Stimulated activated memory B cell treated with anti-CD40 and anti-IgM and Interleukin-4, amounts not matched to agents 10 μg/mL and 1 μg/mL and 100 μg/mL, for 72 hours (primary cell): Measurements from ENCODE around the gene HDAC4.

Experiments used
- ATAC-seq: fragments of 150-1000 bp; cut with Tn5 transposase; 2 replicates; pipeline ENCODE4 v1.10.0; 2021
- H3K27ac Mint-ChIP-seq: one replicate; pipeline ENCODE4 v1.8.0; 2022; ENCODE audit warnings: mild to moderate bottlenecking, mixed read lengths
- H3K27me3 Mint-ChIP-seq: one replicate; pipeline ENCODE4 v1.8.0; 2022; ENCODE audit warnings: mixed read lengths
- H3K36me3 Mint-ChIP-seq: one replicate; pipeline ENCODE4 v1.8.0; 2022; ENCODE audit warnings: mixed read lengths
- H3K4me1 Mint-ChIP-seq: one replicate; pipeline ENCODE4 v1.8.0; 2022; ENCODE audit warnings: mixed read lengths
- H3K4me3 Mint-ChIP-seq: one replicate; pipeline ENCODE4 v1.8.0; 2022; ENCODE audit warnings: mild to moderate bottlenecking, moderate library complexity, mixed read lengths
- H3K9me3 Mint-ChIP-seq: one replicate; pipeline ENCODE4 v1.8.0; 2022; ENCODE audit warnings: mixed read lengths

HDAC4 gene

DNA sequence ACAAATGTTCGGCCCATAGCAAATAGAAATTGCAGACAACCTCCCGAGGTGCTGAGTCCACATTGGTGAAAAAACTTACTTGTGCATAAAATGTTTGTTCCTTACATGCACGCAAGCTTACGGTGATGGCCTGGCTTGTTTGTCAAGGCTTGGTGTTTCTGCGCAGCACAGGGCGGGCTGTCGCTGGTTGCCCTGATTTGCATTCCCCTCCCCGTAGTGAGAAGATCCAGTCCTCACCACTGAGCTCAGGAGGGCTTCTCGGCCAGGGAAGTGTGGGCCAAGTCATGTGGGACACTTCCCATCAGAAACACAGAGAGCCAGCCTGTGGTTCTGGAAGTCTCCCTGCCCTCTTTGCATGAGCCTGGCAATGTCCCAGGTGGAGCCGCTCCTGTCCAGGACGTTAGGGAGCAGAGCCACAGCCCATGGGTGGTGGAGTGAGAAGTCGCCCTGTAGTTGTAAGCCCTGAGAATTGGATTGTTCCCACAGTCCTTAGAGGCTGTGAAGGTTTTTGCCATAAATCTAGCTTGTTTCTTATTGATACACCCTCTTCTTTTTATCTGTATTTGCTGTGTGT is 400.2 kb downstream of the HDAC4 start:
- Mint-ChIP-seq H3K27me3 (peaks cover 30% of the 10 kb centered on the region), H3K4me3 (no peak overlapping the region), H3K36me3 (no peaks in the 10 kb centered on the region), H3K4me1 (no peaks in the 10 kb centered on the region), H3K27ac (no peak overlapping the region), H3K9me3 (peaks cover 9% of the 10 kb centered on the region)
- no peak for ATAC-seq

DNA sequence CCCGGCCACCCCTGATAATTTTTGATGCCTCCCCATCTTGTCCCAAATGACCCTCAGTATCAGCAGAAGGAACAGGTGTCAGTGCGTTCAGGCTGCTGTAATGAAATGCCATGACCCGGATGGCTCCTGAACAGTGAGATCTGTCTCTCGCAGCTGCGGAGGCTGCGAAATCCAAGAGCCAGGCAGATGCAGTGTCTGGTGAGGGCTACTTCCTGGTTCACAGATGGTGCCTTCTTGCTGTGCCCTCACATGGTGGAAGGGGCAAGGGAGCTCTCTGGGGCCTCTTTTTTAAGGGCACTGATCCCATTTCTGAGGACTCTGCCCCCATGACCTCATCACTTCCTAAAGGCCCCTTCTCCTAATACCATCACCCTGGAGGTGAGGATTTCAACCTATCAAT is 400.7 kb downstream of the HDAC4 start:
- H3K4me1 Mint-ChIP-seq: no peaks in the 10 kb centered on the region
- peaks cover 28% of the 10 kb centered on the region for H3K27me3 Mint-ChIP-seq
- H3K9me3 Mint-ChIP-seq: peaks cover 9% of the 10 kb centered on the region

DNA sequence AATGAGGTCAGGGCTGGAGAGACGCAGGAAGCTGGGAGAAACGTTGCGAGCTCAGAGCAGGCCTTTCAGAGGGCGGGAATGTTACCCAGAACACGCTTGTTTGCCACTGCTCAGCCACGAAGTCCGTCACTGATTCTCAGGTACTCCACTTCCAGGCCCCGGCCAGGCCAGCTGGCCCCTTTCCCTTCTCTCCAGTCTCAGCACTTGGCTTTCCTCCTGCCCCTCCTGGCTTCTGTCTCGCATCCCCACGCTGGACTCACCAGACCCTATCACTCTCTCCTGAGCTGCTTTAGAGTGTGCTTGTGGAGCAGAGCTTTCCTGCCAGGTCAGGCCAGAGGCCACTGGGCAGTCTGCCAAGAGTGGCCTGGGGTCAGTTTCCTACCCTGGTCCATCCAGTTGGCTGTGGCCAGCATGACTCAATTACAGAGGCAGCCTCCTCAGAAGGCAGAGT is 401.5 kb downstream of the HDAC4 start:
- H3K4me3 Mint-ChIP-seq: no peak overlapping the region

More for the DNA sequence above, 400.7 kb downstream of the HDAC4 start:
- Mint-ChIP-seq H3K36me3 (no peaks in the 10 kb centered on the region), H3K27ac (no peak overlapping the region), H3K4me3 (no peak overlapping the region)
- ATAC-seq: no peak

DNA sequence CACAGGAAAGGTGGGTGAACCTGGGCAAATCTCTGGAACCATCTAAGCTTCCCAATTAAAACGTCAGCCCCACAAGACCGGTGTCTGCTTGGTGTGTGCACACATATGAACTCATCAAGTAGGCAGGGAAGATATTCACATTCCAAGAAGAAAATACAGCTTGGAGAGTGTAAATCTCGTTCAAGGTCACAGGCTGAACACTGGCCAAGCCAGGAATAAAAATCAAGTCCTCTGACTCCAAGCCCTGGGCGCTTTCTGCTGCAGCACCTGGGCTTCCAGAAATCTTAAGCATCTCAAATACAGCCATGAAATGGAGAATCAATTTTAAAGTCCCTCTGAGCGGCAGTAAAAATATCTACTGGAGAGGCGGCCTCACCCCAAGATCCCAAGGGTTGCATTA is 402.0 kb downstream of the HDAC4 start:
- no peak overlapping the region for H3K27ac Mint-ChIP-seq
- H3K4me1 Mint-ChIP-seq: no peaks in the 10 kb centered on the region
- no peak overlapping the region for H3K4me3 Mint-ChIP-seq
- peaks cover 12% of the 10 kb centered on the region for H3K9me3 Mint-ChIP-seq
- no peaks in the 10 kb centered on the region for H3K36me3 Mint-ChIP-seq
- no peak for ATAC-seq
- H3K27me3 Mint-ChIP-seq: peaks cover 19% of the 10 kb centered on the region

More for the DNA sequence above, 401.5 kb downstream of the HDAC4 start:
- ATAC-seq: no peak
- Mint-ChIP-seq H3K27me3 (peaks cover 21% of the 10 kb centered on the region), H3K4me1 (no peaks in the 10 kb centered on the region), H3K27ac (no peak overlapping the region), H3K36me3 (no peaks in the 10 kb centered on the region), H3K9me3 (peaks cover 9% of the 10 kb centered on the region)
